Sigmoid colon (tissue), 7 donors: ENCODE data around the gene ENGASE. TPM values are rescaled to one million over a fixed set of nuclear protein-coding genes. Genes with fewer than 3 reads are reported as not detected.

Experiments
- DNase-seq: peaks from one replicate; pipeline ENCODE4 v3.0.0-alpha.2; 2019
- H3K27ac ChIP-seq, 4 donors: fragments of 200-600 bp; sonication (generic); one replicate each; pipeline ENCODE4 v1.5.1; 2016 to 2019; ENCODE audit warnings: mild to moderate bottlenecking in 1 of 4
- H3K27me3 ChIP-seq, 3 donors: fragments of 200-600 bp; sonication (generic); one replicate each; pipeline ENCODE4 v1.5.1; 2019; ENCODE audit warnings: mild to moderate bottlenecking in 1 of 3
- H3K36me3 ChIP-seq, 4 donors: fragments of 200-600 bp; sonication (generic); one replicate each; pipeline ENCODE4 v1.5.1; 2016 to 2019
- H3K4me1 ChIP-seq, 4 donors: fragments of 200-600 bp; sonication (generic); one replicate each; pipeline ENCODE4 v1.5.1; 2017 to 2019
- H3K4me3 ChIP-seq, 4 donors: fragments of 200-600 bp; sonication (generic); one replicate each; pipeline ENCODE4 v1.5.1; 2017 to 2019; ENCODE audit warnings: mild to moderate bottlenecking in 2 of 4, moderate library complexity in 1 of 4
- H3K9me3 ChIP-seq, 4 donors: fragments of 200-600 bp in 3 of 4; sonication (generic) in 3 of 4; one replicate each; pipeline versions ENCODE4 v1.5.1 to v1.6.1; 2013 to 2019
- CTCF ChIP-seq, 4 experiments: fragments of 450-650 bp in 3 of 4; fragments of 200-600 bp in 1 of 4; IDR thresholded peaks; one replicate each; pipeline ENCODE4 v1.5.1; 2016 to 2019; ENCODE audit warnings: antibody characterized with exemption in 4 of 4, mild to moderate bottlenecking in 3 of 4, moderate library complexity in 2 of 4
- EP300 ChIP-seq, 4 donors: sonication (generic); formaldehyde crosslinking; IDR thresholded peaks; one replicate each; pipeline ENCODE4 v1.6.1; 2017; ENCODE audit warnings: antibody characterized with exemption in 4 of 4
- POLR2A ChIP-seq, 2 donors: fragments of 450-650 bp; IDR thresholded peaks; one replicate each; pipeline ENCODE4 v1.6.1; 2016; ENCODE audit warnings: antibody characterized with exemption in 2 of 2, mild to moderate bottlenecking in 2 of 2, moderate library complexity in 2 of 2
- POLR2AphosphoS5 ChIP-seq, 4 donors: sonication (generic); formaldehyde crosslinking; IDR thresholded peaks; one replicate each; pipeline ENCODE4 v1.6.1; 2017; ENCODE audit warnings: antibody characterized with exemption in 4 of 4
- WGBS, 2 donors: extraction: QIAGEN DNeasy Blood & Tissue Kit; methylation state at CpG; one replicate each; pipeline ENCODE4 v1.1.7; 2013; 5-methylcytosine and 5-hydroxymethylcytosine counted together
- intact Hi-C: fragments of 100-400 bp; cut with DNase I; formaldehyde crosslinking; loops from one replicate; pipeline ENCODE4 v1.15.1; 2023
- polyA plus RNA-seq, 3 donors: library from polyadenylated mRNA; stranded (reverse); fragments of 200-250 nt; gene quantifications; one replicate each; pipeline ENCODE4 v1.2.3, GENCODE V29; 2013
- total RNA-seq, 4 donors: library from RNA; depleted of rRNA; stranded (reverse); fragments of >200 nt; gene quantifications; one replicate each; pipeline ENCODE4 v1.1.0, GENCODE V29; 2016
- donor health status: healthy with polysubstance abuse.
- donor health status: Bipolar disorder and iron deficiency.
- donor health status: healthy.

The ENGASE gene
- total and polyA plus RNA-seq, 7 donors = 7.2 to 55.9 (median 14.3) TPM

- Histone ChIP-seq H3K4me3 (no peak overlapping the region), H3K27ac (no peak overlapping the region), H3K27me3 (no peaks in the 10 kb centered on the region), H3K4me1 (peaks cover 0 to 33% (median 21%) of the 10 kb centered on the region in 4 donors), H3K36me3 (peaks cover 0 to 15% (median 2%) of the 10 kb centered on the region in 4 donors), H3K9me3 (no peaks in the 10 kb centered on the region)
- no peak for TF ChIP-seq POLR2A (IDR thresholded peaks at IDR 0.05)
- no peak for TF ChIP-seq EP300 (IDR thresholded peaks at IDR 0.05)
- no peak for TF ChIP-seq POLR2AphosphoS5 (IDR thresholded peaks at IDR 0.05)
- no peak for TF ChIP-seq CTCF (IDR thresholded peaks at IDR 0.05)
- 92 to 94% methylated on average over 19 of the region's 19 CpGs for WGBS, 2 donors
- intact Hi-C loops = no loop called here
- no peak for DNase-seq
Observed at GRCh38 chr17:79116575-79117368, 42.1 kb downstream of the ENGASE start.

GRCh38 chr17:79117905-79118487 lies 43.4 kb downstream of the ENGASE start:
- H3K4me3 ChIP-seq = no peak overlapping the region
- 47 to 71% methylated on average over 21 of the region's 21 CpGs for WGBS, 2 donors
- no peak overlapping the region for H3K27ac ChIP-seq
- H3K27me3 ChIP-seq = no peaks in the 10 kb centered on the region
- H3K9me3 ChIP-seq = no peaks in the 10 kb centered on the region
- peaks cover 0 to 33% (median 21%) of the 10 kb centered on the region in 4 donors for H3K4me1 ChIP-seq
- intact Hi-C loops = no loop called here
- DNase-seq = no peak
- H3K36me3 ChIP-seq = peaks cover 0 to 3% (median under 1%) of the 10 kb centered on the region in 4 donors
- TF ChIP-seq CTCF (IDR thresholded peaks at IDR 0.05) (no peak), POLR2AphosphoS5 (IDR thresholded peaks at IDR 0.05) (no peak), POLR2A (IDR thresholded peaks at IDR 0.05) (no peak), EP300 (IDR thresholded peaks at IDR 0.05) (no peak)

- H3K36me3 ChIP-seq = no peaks in the 10 kb centered on the region
- intact Hi-C loops = no loop called here
- no peak overlapping the region for H3K4me3 ChIP-seq
- H3K27me3 ChIP-seq = no peaks in the 10 kb centered on the region
- no peak overlapping the region for H3K27ac ChIP-seq
- WGBS, 2 donors = 76 to 90% methylated on average over 4 of the region's 4 CpGs
- TF ChIP-seq POLR2AphosphoS5 (IDR thresholded peaks at IDR 0.05) (peak in 1 of 4 donors; percentile 15), EP300 (IDR thresholded peaks at IDR 0.05) (no peak)
- no peak for DNase-seq
- no peaks in the 10 kb centered on the region for H3K9me3 ChIP-seq
- H3K4me1 ChIP-seq = peaks cover 0 to 33% (median 21%) of the 10 kb centered on the region in 4 donors
Observed at GRCh38 chr17:79118924-79119323, 44.3 kb downstream of the ENGASE start.

- Histone ChIP-seq H3K27me3 (no peaks in the 10 kb centered on the region), H3K27ac (no peak overlapping the region), H3K4me1 (peaks cover 0 to 21% (median 9%) of the 10 kb centered on the region in 4 donors), H3K9me3 (no peaks in the 10 kb centered on the region), H3K36me3 (peaks cover 0 to 11% (median 0%) of the 10 kb centered on the region in 4 donors), H3K4me3 (no peak overlapping the region)
- no peak for DNase-seq
- no peak for TF ChIP-seq EP300 (IDR thresholded peaks at IDR 0.05)
- no peak for TF ChIP-seq CTCF (IDR thresholded peaks at IDR 0.05)
- TF ChIP-seq POLR2AphosphoS5 (IDR thresholded peaks at IDR 0.05) = no peak
- TF ChIP-seq POLR2A (IDR thresholded peaks at IDR 0.05) = no peak
- intact Hi-C loops = no loop called here
- WGBS, 2 donors = 75 to 78% methylated on average over 5 of the region's 5 CpGs
Observed at GRCh38 chr17:79120259-79120658, 45.6 kb downstream of the ENGASE start.

- H3K4me1 ChIP-seq = peaks cover 0 to 4% (median 0%) of the 10 kb centered on the region in 4 donors
- intact Hi-C loops = no loop called here
- H3K27me3 ChIP-seq = no peaks in the 10 kb centered on the region
- H3K4me3 ChIP-seq = no peak overlapping the region
- no peaks in the 10 kb centered on the region for H3K9me3 ChIP-seq
- TF ChIP-seq EP300 (IDR thresholded peaks at IDR 0.05) (no peak), POLR2A (IDR thresholded peaks at IDR 0.05) (no peak), POLR2AphosphoS5 (IDR thresholded peaks at IDR 0.05) (no peak), CTCF (IDR thresholded peaks at IDR 0.05) (no peak)
- DNase-seq = no peak
- WGBS, 2 donors = 94 to 98% methylated on average over 8 of the region's 8 CpGs
- peaks cover 0 to 11% (median 0%) of the 10 kb centered on the region in 4 donors for H3K36me3 ChIP-seq
- H3K27ac ChIP-seq = no peak overlapping the region
Observed at GRCh38 chr17:79123988-79124387, 49.4 kb downstream of the ENGASE start.
